ENCODE data around the gene CD200R1L.

GRCh38 chr3:112810561-112810960 is 36.1 kb downstream of the CD200R1L start:
- TF ChIP-seq POLR2A (IDR thresholded peaks at IDR 0.05) (no peak), POLR2AphosphoS5 (IDR thresholded peaks at IDR 0.05) (no peak)
- TF ChIP-seq, protein P1, sequence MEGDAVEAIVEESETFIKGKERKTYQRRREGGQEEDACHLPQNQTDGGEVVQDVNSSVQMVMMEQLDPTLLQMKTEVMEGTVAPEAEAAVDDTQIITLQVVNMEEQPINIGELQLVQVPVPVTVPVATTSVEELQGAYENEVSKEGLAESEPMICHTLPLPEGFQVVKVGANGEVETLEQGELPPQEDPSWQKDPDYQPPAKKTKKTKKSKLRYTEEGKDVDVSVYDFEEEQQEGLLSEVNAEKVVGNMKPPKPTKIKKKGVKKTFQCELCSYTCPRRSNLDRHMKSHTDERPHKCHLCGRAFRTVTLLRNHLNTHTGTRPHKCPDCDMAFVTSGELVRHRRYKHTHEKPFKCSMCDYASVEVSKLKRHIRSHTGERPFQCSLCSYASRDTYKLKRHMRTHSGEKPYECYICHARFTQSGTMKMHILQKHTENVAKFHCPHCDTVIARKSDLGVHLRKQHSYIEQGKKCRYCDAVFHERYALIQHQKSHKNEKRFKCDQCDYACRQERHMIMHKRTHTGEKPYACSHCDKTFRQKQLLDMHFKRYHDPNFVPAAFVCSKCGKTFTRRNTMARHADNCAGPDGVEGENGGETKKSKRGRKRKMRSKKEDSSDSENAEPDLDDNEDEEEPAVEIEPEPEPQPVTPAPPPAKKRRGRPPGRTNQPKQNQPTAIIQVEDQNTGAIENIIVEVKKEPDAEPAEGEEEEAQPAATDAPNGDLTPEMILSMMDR (IDR thresholded peaks at IDR 0.05 in 8 of 11, conservative IDR thresholded peaks at IDR 0.05 in 3 of 11), result no peak

Measured in spleen (tissue), 7 donors.